Progenitor cell of endocrine pancreas (in vitro differentiated cells): ENCODE measurements around the gene SIPA1L3. TPM values are rescaled to one million over a fixed set of nuclear protein-coding genes. Genes with fewer than 3 reads are reported as not detected.
"Not testable (repeated sequence)": the region's sequence is repeated elsewhere in the genome, so short reads cannot be mapped to it uniquely, and the experiment has no call there.

Experiments
- DNase-seq: peaks from one replicate; pipeline ENCODE4 v3.0.0; 2021; ENCODE audit warnings: low spot score; ENCODE audit not compliant: unreplicated experiment
- H3K27ac Mint-ChIP-seq: 2 replicates; pipeline ENCODE4 v1.8.0; 2021; ENCODE audit warnings: mild to moderate bottlenecking, moderate library complexity, mixed read lengths
- H3K27me3 Mint-ChIP-seq: 2 replicates; pipeline ENCODE4 v1.8.0; 2021; ENCODE audit warnings: mixed read lengths
- H3K36me3 Mint-ChIP-seq: 2 replicates; pipeline ENCODE4 v1.8.0; 2022; ENCODE audit warnings: mixed read lengths; ENCODE audit not compliant: insufficient read depth
- H3K4me1 Mint-ChIP-seq: 2 replicates; pipeline ENCODE4 v1.8.0; 2021; ENCODE audit warnings: low read depth, mixed read lengths
- H3K4me3 Mint-ChIP-seq: 2 replicates; pipeline ENCODE4 v1.8.0; 2021; ENCODE audit warnings: low read depth, mild to moderate bottlenecking, moderate library complexity, mixed read lengths
- H3K9me3 Mint-ChIP-seq: 2 replicates; pipeline ENCODE4 v1.8.0; 2021; ENCODE audit warnings: low read depth, mixed read lengths
- CTCF ChIP-seq: fragments of 200-600 bp; sonication (generic); IDR thresholded peaks from one replicate; pipeline ENCODE4 v1.5.0; 2021; ENCODE audit warnings: antibody characterized with exemption, mild to moderate bottlenecking; ENCODE audit not compliant: unreplicated experiment
- total RNA-seq: library from RNA; stranded (reverse); gene quantifications from 2 replicates; pipeline ENCODE4 v1.2.1, GENCODE V29; 2021

The SIPA1L3 gene
- total RNA-seq, 1 donor from 2014 or later = 132 TPM

- peaks cover 24% of the 10 kb centered on the region for H3K27me3 Mint-ChIP-seq
- TF ChIP-seq CTCF = no peak
Observed at GRCh38 chr19:38221919-38222830, 315.2 kb downstream of the SIPA1L3 start.

GRCh38 chr19:38223119-38223523 lies 316.1 kb downstream of the SIPA1L3 start:
- Mint-ChIP-seq H3K4me1 (peaks cover 16% of the 10 kb centered on the region), H3K4me3 (peak overlapping the region; percentile 76), H3K36me3 (peaks cover 3% of the 10 kb centered on the region), H3K27ac (peak overlapping the region; percentile 1), H3K27me3 (peaks cover 32% of the 10 kb centered on the region), H3K9me3 (no peaks in the 10 kb centered on the region)
- DNase-seq = no peak
- TF ChIP-seq CTCF = no peak

More at GRCh38 chr19:38221919-38222830, 315.2 kb downstream of the SIPA1L3 start:
- no peaks in the 10 kb centered on the region for H3K9me3 Mint-ChIP-seq
- H3K36me3 Mint-ChIP-seq = peaks cover 3% of the 10 kb centered on the region
- no peak for DNase-seq
- H3K4me1 Mint-ChIP-seq = peaks cover 9% of the 10 kb centered on the region
- H3K27ac Mint-ChIP-seq = no peak overlapping the region
- H3K4me3 Mint-ChIP-seq = no peak overlapping the region

- Mint-ChIP-seq H3K27me3 (peaks cover 34% of the 10 kb centered on the region), H3K36me3 (peaks cover under 1% of the 10 kb centered on the region), H3K27ac (no peak overlapping the region), H3K4me3 (peak overlapping the region; percentile 76), H3K4me1 (peaks cover 17% of the 10 kb centered on the region), H3K9me3 (no peaks in the 10 kb centered on the region)
- TF ChIP-seq CTCF = no peak
- DNase-seq = no peak
Observed at GRCh38 chr19:38223617-38224013, 316.6 kb downstream of the SIPA1L3 start.

GRCh38 chr19:38224014-38224862 lies 317.2 kb downstream of the SIPA1L3 start, which contains the start of gene DPF1:
TSS of gene DPF1 (minus strand) at chr19:38224222. CDS start at chr19:38224142, 80 bp downstream.
- peak within 1 kb of the TSS; percentile 84 for H3K27ac Mint-ChIP-seq

GRCh38 chr19:38224863-38225218 lies 317.8 kb downstream of the SIPA1L3 start:
- DNase-seq, H3K4me3 Mint-ChIP-seq, H3K9me3 Mint-ChIP-seq, H3K36me3 Mint-ChIP-seq, H3K27ac Mint-ChIP-seq: not testable (repeated sequence)
- H3K27me3 Mint-ChIP-seq = peaks cover 39% of the 10 kb centered on the region
- peaks cover 17% of the 10 kb centered on the region for H3K4me1 Mint-ChIP-seq

More at GRCh38 chr19:38224014-38224862, 317.2 kb downstream of the SIPA1L3 start, which contains the start of gene DPF1:
- H3K4me1 Mint-ChIP-seq = peaks cover 17% of the 10 kb centered on the region
- H3K9me3 Mint-ChIP-seq = no peaks in the 10 kb centered on the region
- no peaks in the 10 kb centered on the region for H3K36me3 Mint-ChIP-seq
- TF ChIP-seq CTCF = peak; percentile 31
- peak; percentile 77 for DNase-seq
- H3K4me3 Mint-ChIP-seq = peak within 1 kb of the TSS; percentile 76
- peaks cover 38% of the 10 kb centered on the region for H3K27me3 Mint-ChIP-seq
